SK-N-SH (cell line): ENCODE measurements around the gene GPR160.

Experiments used
- CTCF ChIP-seq: fragments of 200-600 bp; sonication (generic); IDR thresholded peaks from 2 replicates; pipeline ENCODE4 v1.6.1; 2017; ENCODE audit warnings: antibody characterized with exemption, mild to moderate bottlenecking, moderate library complexity
- JUND ChIP-seq: IDR thresholded peaks from 2 replicates; pipeline ENCODE4 v1.4.0; 2012
- MAX ChIP-seq: IDR thresholded peaks from 2 replicates; pipeline ENCODE4 v1.4.0; 2012; ENCODE audit warnings: low read depth
- TAF1 ChIP-seq: IDR thresholded peaks from 2 replicates; pipeline ENCODE4 v1.6.1; 2012; ENCODE audit warnings: low read depth, mild to moderate bottlenecking, low read length, moderate library complexity, borderline replicate concordance

- TF ChIP-seq MAX (no peak), CTCF (no peak), TAF1 (no peak), JUND (no peak)
Observed at GRCh38 chr3:170027233-170028102, 10.3 kb upstream of the GPR160 start.
